Right renal cortex interstitium (tissue), 3 donors: ENCODE measurements around the gene HIVEP3. TPM values are rescaled to one million over a fixed set of nuclear protein-coding genes. Genes with fewer than 3 reads are reported as not detected.

Source experiments
- DNase-seq, 3 donors: peaks; one replicate each; pipeline ENCODE4 v3.0.0-alpha.2; 2013; ENCODE audit warnings: low read depth in 3 of 3, low spot score in 2 of 3
- polyA plus RNA-seq, 3 donors: library from polyadenylated mRNA; unstranded; fragments of 120-200 nt; gene quantifications; one replicate each; pipeline ENCODE4 v1.2.1, GENCODE V29; 2013; ENCODE audit not compliant: insufficient read length in 3 of 3

HIVEP3 gene
- polyA plus RNA-seq, 3 donors, result 3.6 to 4.9 (median 4.0) TPM

DNA sequence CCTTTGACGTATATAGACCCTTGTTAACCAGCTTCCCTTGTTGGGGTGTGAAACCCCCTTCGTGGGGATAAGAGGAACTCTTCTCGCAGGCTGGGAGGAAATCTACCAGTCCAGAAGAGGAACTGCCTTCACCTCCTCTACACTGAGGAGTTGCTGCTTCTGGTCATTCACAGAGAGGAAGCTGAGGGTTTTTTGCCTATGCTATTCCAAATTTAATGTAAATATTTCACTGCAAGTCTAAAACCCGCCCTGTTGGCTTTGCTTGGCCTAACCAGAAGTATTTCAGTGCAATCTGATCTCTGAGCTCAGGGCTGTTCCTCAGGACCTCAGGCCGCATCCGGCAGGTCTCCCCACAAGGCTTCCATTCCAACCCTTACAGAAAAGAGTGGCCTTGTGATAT is 150.1 kb downstream of the HIVEP3 start:
- DNase-seq, result no peak

DNA sequence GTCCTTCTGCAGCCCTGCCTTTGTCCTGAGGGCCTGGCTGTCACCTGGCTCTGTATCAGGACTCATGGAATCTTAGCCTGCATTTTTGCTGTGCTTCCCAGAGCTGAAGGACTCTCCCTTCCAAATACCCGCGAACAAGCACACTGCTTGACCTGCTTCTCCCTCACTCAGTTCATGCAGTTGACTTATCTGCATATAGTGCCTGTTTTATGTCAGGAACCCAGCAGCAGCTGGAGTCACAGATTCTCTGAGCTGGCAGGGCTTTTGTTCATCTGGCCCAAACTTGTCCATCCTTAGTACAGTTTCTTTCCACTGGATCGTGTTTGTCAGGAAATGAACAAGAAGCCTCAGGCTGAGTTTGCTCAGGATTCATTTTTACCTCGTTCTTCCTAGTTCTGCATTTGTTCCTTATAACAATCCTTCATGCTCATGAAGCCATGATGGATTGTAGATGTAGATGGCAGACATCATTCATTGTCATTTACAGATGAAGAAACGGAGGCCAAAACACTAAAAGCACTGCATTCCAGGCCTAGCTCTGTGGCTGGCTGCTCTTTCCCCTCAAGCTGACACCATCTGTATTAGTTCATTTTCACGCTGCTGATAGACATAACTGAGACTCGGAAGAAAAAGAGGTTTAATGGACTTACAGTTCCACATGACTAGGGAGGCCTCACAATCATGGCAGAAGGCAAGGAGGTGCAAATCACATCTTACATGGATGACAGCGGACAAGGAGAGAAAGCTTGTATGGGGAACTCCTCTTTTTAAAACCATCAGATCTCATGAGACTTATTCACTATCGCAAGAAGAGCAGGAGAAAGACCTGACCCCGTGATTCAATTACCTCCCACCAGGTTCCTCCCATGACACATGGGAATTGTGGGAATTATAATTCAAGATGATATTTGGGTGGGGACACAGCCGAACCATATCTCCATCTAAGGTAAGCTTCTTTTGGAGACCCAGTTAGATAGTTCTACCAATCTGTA is 150.9 kb downstream of the HIVEP3 start:
- DNase-seq, result no peak

DNA sequence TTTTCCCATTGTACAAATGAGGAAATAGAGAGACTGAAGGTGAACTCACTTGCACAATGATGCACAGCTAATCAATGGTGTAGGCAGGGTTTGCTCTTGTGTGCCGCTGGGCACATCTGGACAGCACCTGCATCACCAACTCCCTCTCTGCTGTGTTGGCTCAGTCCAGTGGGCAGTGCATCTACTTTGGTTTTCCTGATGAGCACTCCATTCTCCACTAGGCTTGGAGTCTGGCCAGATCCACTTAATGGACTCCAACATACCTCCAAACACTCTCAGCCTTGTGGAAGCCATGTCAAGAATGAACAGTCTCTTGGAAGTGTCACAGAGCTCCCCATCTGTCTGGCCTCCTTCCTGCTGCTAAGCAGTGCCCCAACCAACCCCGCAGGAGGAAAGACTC is 152.2 kb downstream of the HIVEP3 start:
- no peak for DNase-seq

DNA sequence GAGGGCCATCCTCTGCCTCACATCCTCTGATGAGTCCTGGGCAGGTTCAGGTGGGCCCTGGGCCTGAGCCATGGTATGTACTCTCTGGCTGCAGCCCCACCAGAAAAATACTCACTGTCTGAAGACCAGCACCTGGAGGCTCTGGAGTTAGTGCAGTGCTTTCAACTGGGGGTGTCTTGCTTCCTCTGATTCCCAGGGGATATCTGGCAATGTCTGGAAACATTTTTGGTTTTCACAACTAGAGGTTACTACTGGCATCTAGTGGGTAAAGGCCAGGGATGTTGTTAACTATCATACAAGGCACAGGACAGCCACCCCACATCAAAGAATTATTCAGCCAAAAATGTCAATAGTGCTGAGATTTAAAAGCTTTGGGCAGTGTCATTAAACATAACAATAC is 152.7 kb downstream of the HIVEP3 start:
- DNase-seq, result no peak

DNA sequence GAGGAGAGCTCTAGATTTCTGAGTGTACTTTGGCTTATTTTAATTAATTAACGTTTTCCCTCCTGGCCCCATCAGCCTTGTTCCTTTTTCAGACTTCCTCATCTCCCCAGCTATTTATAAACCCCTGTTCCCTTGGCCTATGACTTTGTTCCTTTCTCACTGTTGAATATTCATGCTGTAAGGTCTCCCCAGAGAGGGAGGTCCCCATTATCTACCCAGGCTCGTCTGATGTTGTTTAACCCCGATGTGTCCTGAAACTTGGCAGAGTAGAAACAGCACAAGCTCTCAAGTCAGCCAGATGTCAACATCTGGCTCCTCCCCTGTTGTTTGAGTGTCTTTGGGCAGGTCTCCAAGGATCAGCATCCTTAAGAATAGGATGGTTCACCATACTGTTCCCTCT is 153.6 kb downstream of the HIVEP3 start:
- no peak for DNase-seq

DNA sequence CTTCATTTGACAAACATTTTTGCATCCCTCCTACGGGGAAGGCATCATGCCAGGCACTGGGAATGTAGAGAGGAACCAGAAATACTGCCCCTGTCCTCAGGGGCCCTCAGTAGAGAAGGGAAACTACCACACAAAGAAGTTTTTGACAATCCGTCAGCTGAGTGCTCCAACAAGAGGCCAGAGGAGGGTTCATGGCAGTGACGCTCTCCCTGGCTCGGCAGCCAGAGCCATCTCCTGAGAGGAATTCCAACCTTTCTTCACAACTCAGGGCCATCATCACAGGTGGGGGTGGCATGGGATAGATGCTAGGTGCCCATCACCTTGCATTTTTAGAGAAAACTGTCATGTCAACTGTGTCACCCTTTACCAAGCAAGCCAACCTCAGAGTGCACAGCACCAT is 154.1 kb downstream of the HIVEP3 start:
- DNase-seq, result no peak

DNA sequence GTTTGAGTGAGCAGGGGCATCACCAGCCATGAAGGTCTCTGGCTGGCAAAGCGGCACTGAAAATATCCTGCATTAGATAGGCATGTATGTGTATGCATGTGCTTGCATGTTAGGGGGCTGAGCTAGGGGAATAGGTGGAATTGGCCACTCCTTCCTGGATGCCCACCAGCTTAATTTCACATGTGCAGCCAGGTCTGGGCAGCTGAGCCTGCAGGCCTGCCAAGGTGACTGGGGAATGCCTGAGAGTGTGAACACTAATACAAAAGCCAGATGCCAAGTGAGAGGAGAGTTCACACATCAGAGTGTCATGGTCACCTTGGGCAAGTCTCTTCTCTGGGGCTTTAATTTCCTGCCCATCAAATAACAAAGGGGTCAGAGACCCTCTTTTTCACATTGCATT is 155.9 kb downstream of the HIVEP3 start:
- DNase-seq, result no peak

DNA sequence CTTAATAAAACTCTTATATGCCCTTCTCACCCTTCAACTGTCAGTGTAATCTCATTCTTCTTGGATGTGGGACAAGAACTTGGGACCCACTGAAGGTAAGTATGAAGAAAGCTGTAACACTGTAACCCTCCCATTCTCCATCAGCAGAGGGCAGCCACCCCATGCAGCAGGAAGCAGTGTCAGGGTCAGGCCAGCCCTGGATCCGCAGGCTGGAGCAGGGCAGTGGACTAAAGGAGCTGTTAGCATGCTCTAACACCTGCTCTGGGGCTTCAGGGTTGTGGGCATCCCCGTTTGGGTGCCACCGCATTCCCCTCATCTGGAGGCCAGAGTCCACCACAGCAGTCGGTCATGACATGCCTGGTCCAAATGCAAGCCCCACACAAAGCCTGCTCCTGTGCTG is 156.5 kb downstream of the HIVEP3 start:
- DNase-seq, result no peak

DNA sequence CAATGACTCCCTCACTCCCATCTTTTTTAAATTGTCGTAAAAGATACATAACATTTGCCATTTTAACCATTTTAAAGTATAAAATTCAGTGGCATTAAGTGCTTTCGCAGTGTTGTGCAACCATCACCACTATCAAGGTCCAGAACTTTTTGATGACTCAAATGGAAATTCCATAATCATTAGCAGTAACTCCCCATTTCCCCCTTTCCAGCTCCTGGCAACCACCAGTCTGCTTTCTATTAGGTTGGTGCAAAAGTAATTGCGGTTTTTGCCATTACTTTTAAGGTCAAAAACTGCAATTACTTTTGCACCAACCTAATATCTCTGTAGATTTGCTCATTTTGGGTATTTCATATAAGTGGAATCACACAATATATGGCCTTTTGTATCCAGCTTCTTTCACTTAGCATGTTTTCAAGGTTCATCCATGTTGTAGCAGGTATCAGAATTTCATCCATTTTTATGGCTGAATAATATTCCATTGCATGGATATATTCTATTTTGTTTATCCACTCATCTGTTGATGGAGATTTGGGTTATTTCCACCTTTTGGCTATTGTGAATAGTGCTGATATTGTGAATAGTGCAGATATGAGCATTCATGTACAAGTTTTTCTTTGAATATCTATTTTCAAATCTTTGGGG is 159.7 kb downstream of the HIVEP3 start:
- DNase-seq, result no peak

DNA sequence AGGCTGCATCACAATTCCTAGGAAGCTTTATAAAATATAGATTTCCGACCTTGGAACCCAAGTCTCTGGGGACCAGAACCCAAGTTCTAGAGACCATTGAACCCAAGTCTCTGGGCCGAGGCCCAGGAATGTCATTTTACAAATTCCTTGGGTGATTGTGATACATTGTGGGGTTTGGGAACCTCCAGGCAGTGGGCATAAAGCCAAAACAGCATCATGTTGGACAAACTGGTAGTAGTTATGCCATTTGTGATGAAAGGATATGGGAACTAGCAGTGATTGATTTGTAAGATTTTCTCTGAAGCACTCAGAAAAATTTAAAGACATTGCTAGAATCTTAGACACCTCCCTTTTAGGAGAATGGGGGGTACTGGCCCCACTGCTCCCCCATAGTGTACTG is 160.2 kb downstream of the HIVEP3 start:
- DNase-seq, result no peak

DNA sequence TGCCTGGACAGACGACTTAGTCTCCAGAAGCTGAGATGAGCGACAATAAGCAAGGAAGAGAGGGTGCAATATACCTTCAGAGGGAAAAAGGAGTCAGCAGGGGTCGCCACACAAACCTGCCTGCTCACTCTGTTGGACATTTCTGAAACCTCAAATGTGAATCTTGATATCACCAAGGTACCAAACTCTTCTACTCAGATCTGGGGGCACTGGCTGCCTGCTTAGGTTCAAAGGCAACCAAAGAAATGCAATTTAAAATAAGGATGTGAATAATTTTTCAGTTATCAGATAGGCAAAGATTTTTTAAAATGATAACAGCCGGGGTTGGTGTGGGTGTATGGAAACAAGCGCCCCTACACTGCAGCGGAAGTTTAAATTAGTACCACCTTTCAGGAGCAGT is 164.2 kb downstream of the HIVEP3 start:
- DNase-seq, result no peak

DNA sequence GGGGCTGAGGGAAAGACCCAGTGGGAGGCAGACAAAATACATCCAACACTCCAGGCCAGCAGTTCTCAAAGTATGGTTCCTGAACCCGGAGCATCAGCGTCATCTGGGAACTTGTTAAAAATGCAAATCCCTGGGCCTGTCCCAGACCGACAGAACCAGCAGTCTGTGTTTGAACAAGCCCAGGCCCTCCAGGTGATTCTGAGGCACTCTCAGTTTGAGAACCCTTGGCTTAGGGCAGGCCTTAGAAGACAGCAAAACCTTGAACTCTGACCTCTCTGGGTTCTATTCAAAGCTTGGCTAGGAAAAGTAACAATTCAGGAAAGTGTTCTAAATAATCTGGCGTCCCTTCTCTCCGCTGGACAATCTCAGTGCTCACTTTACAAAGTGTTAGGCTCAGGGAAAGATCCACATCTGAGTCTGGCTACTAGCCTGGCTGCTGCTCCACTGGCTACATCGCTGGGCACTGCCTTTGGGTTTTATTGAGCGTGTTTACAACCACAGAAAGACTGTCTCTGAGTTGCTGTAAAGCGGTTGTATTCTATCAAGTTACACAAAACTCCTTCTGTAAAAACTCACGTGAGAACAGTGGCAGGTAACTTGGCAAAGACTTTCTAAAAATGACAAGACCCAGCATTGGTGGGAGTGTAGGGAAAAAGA is 166.1 kb downstream of the HIVEP3 start:
- DNase-seq, result no peak

DNA sequence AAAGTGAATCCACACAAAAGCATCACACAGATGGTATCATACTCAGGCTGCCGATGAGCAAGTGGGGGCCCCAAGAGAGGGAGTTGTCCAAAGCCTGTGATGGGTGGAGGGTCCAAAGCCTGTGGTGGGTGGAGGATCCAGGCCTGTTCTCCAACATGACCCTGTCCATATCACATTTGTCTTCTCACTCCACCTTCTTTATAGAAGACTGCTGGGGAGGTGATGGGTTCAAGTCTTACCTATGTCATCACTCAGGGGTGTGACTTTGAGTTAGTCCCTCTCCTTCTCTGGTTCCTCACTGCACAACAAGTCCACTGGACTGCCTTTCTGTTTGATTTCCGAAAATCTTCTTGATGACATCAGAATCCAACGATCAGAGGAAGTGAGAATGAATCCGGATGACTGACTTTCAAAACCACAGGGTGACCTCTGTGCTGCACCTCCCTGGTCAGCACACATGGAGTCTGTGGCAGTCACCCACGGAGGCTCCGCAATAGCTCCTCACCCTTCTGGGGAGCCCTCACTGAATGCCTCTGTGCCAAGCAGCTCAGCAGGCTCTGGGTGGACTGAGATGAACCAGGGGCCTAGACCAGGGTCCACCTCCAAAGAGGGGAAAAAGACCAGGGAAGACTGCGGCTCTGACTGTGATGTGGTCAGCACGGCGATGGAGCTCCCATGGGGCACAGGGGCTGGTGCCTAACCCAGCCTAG is 166.8 kb downstream of the HIVEP3 start:
- DNase-seq, result no peak

DNA sequence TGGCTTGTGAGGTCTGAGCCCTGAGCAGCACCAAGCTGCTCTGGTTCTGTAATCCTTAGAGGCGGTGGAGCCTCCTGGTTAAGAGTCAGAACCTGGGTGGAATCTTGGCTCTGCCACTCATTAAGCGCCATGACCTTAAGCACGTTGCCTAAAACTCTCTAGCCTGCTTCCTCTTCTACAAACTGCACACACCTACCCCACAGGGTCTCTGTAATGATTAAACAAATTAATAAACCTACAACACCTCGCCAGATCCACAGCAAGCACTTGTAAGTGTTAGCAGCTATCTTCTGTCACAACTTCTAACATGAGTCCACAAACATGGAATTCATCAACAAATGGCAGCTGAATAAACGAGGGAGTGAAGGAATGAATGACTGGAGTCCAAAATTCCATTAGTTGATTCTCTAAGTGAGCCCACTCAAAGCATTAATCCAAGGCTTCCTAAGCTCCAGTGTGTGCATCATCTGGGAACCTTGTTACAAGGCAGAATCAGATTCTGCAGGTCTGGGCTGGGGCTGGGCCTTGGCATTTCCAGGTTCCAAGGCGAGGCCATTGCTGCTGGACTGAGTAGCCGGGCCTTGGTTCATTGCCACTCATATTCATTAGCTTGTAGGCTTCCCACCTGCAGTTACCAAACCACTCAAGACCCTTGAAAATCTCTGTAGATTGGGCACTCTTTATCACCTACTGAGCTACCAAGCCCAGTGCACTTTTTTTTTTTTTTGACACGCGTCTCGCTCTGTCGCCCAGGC is 168.6 kb downstream of the HIVEP3 start:
- no peak for DNase-seq

DNA sequence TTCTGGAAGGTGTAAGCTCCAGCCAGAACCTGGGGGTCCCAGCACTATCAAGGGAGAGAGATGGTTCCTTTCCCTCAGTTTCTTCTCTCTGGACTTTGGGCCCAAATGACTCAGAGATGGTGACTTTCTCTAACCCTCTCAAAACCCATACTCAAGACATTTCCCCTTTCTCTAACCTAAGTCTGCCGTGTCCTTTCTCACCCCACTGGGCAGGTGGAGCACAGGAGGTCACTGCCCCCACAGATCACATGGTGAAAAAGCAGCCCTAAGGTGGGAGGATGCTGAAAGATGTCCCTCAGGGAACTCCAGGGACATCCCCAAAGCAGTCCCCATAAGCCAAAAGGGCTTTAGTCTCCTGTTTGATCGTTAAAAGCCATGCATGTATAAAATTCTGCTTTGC is 173.7 kb downstream of the HIVEP3 start:
- no peak for DNase-seq

DNA sequence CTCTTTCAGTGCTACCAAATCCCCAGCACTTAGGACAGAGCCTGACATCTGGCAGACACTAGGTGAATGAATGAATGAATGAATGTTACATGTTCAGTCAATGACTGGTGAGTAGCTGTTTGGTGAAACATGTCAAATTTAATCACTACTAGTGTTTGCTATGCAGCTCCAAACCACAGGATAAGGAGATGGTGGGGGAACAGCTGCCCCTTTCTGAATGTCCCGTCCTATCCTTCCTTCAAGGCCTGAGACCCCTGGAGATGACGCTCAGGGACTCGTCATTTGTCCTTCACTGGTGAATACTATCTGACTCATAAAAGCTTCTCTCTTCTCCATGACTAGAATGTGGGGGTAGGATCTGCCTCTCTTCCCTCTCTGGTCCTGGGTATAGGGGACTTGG is 175.4 kb downstream of the HIVEP3 start:
- DNase-seq, result no peak

DNA sequence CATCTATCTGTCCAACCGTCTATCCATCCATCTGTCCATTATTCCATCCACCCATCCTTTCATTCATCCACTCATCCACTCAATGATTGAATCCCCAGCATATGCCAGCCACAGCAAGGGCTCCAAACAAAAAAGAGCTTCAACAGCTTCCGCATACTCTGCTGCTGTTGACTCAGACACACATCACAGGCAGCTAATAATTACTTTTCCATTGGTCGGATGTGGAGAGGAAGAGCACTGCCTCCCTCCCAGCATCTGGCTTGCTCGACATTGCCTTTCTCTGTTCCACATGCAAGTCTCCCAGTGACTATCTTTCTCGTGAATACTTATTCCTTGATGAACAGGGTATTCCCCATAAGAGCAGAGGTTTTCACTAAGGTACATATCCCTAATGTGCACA is 176.5 kb downstream of the HIVEP3 start:
- no peak for DNase-seq

DNA sequence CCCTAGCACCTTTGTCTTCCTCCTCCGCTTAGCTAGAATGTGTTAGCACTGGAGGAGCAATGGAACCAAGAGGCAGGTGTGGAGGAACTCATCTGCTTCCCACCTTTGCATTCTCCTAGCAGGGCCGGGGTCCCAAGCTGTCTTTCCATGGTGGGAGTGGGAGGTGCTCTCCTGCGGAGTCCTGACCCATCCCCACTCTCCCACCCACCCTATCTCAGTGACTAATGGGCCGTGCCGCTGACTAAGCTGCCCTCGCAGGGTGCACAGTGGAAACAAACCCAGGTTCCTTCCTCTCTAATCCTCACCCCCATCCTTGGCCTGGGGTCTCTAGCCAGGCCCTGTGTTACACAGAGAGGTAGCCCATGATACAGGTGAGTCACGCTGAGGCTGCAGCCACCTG is 177.5 kb downstream of the HIVEP3 start:
- no peak for DNase-seq

DNA sequence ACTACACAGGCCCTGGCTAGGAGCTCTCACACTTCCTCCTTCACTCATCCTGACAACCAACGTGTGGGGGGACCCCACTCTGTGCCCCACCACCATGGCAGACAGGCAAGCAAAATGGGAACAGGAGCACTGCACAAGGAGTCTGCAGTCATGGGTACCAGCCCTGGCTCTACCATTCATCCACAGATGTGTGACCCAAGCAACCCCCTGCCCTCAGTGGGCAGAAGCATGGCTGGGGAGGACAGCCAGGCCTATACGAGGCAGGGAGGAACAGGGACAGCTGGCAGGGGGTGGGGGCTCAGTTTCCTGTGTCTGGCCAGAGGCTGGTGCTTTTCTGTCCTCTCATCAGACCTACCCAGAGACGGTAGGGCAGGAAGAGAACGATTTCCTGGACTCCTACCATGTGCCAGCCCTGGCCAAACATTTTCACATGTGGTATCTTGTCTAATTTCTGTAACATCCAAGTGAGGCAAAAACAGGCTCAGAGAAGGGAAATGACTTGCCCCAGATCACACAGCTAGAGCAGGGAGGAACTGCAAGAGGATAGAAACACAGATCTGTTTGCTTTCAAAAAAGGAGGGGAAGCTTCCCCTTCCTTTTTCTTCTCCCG is 178.0 kb downstream of the HIVEP3 start:
- DNase-seq, result no peak

DNA sequence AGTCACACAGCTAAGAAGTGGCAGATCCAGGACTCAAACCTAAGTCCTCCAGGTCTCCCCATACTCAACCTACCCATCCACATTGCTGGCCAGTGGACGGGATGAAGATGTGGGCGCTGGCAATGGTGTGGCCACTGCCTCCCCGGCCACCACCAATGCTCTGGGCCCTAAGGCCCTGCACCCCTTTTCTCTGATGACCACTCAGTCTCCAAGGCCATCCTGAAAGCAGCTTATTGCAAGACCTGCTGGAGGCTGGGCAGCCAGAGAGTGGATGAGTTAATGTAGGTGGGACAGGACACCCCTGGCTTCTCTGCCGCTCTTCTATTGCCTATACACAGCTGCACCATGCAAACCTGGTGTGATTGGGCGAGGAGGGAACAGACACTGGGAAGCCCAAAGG is 178.7 kb downstream of the HIVEP3 start:
- DNase-seq, result no peak
